MM.1S (cell line): ENCODE data around the gene UBE2D1.

Experiments used
- DNase-seq: peaks from one replicate; pipeline ENCODE4 v3.0.0-alpha.2; 2015
- H2AFZ ChIP-seq: fragments of 300-600 bp; sonication (generic); 2 replicates; pipeline ENCODE4 v1.6.0; 2016; ENCODE audit warnings: antibody characterized with exemption, low read length
- H3F3A ChIP-seq: fragments of 300-600 bp; sonication (generic); 2 replicates; pipeline ENCODE4 v1.6.1; 2016; ENCODE audit warnings: mild to moderate bottlenecking, antibody characterized with exemption, low read length, moderate library complexity, mixed read lengths; ENCODE audit not compliant: insufficient read depth
- H3K27ac ChIP-seq: fragments of 300-600 bp; sonication (generic); 2 replicates; pipeline ENCODE4 v1.5.1; 2016; ENCODE audit warnings: mild to moderate bottlenecking, low read length
- H3K27me3 ChIP-seq: fragments of 300-600 bp; sonication (generic); replicated peaks from 2 replicates; pipeline ENCODE4 v1.6.0; 2016; ENCODE audit warnings: low read length; ENCODE audit not compliant: insufficient read depth
- H3K36me3 ChIP-seq: fragments of 300-600 bp; sonication (generic); replicated peaks from 2 replicates; pipeline ENCODE4 v1.6.1; 2016; ENCODE audit warnings: mild to moderate bottlenecking, low read length, mixed read lengths; ENCODE audit not compliant: insufficient read depth
- H3K4me1 ChIP-seq: fragments of 300-600 bp; sonication (generic); 2 replicates; pipeline ENCODE4 v1.6.1; 2016; ENCODE audit warnings: low read length, mixed read lengths
- H3K4me2 ChIP-seq: fragments of 300-600 bp; sonication (generic); 2 replicates; pipeline ENCODE4 v1.6.0; 2016; ENCODE audit warnings: low read depth, low read length
- H3K4me3 ChIP-seq: fragments of 300-600 bp; sonication (generic); 2 replicates; pipeline ENCODE4 v1.5.1; 2016; ENCODE audit warnings: low read length, mixed read lengths
- H3K79me2 ChIP-seq: fragments of 300-600 bp; sonication (generic); 2 replicates; pipeline ENCODE4 v1.6.1; 2016; ENCODE audit warnings: mixed run types, low read length, mixed read lengths
- H3K9ac ChIP-seq: fragments of 300-600 bp; sonication (generic); 2 replicates; pipeline ENCODE4 v1.6.1; 2016; ENCODE audit warnings: low read length, mixed read lengths
- H3K9me2 ChIP-seq: fragments of 300-600 bp; sonication (generic); replicated peaks from 2 replicates; pipeline ENCODE4 v1.6.1; 2016; ENCODE audit warnings: mild to moderate bottlenecking, low read length, mixed read lengths; ENCODE audit not compliant: insufficient read depth
- H3K9me3 ChIP-seq: fragments of 300-600 bp; sonication (generic); replicated peaks from 2 replicates; pipeline ENCODE4 v1.6.1; 2016; ENCODE audit warnings: mild to moderate bottlenecking, low read length, mixed read lengths; ENCODE audit not compliant: insufficient read depth
- H4K20me1 ChIP-seq: fragments of 300-600 bp; sonication (generic); 2 replicates; pipeline ENCODE4 v1.6.1; 2016; ENCODE audit warnings: mild to moderate bottlenecking, low read length, moderate library complexity, mixed read lengths; ENCODE audit not compliant: insufficient read depth
- EZH2 ChIP-seq: fragments of 300-600 bp; sonication (generic); optimal IDR thresholded peaks from 2 replicates; pipeline ENCODE3; 2017; ENCODE audit warnings: low read depth, mild to moderate bottlenecking, antibody characterized with exemption, low read length, mixed read lengths
- EZH2phosphoT487 ChIP-seq: fragments of 300-600 bp; sonication (generic); IDR thresholded peaks from 2 replicates; pipeline ENCODE4 v1.6.1; 2018; ENCODE audit warnings: antibody characterized with exemption, low read length
- TF ChIP-seq, protein P1 (sequence below): fragments of 300-600 bp; sonication (generic); IDR thresholded peaks from 2 replicates; pipeline ENCODE4 v1.5.1; 2016; ENCODE audit warnings: antibody characterized with exemption, low read length, mixed read lengths

The UBE2D1 gene

DNA sequence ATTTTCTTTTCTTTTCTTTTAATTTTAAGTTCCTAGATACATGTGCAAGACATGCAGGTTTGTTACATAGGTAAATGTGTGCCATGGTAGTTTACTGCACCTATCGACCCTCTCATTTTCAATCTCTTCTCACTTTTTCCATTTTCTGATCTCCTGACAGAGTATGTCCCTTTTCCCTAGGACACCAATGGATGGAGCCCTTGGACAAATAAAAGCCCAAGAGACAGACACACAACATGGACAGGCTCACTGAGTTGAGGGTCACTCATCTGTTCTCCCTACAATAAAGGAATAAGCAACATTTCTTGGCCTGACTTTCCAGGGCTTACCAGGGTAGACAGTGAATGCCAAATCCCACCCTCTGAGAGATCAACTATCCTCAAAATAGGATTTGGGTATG, 15.2 kb upstream of the UBE2D1 start:
- H3K9me3 ChIP-seq = no peaks in the 10 kb centered on the region
- H3K36me3 ChIP-seq = no peaks in the 10 kb centered on the region
- H3K9me2 ChIP-seq = no peaks in the 10 kb centered on the region
- H3K79me2 ChIP-seq = no peaks in the 10 kb centered on the region
- no peaks in the 10 kb centered on the region for H3F3A ChIP-seq
- H2AFZ ChIP-seq = no peak overlapping the region
- H3K4me2 ChIP-seq = no peak overlapping the region
- peaks cover 7% of the 10 kb centered on the region; the same call in 1 of the 2 replicates for H3K4me1 ChIP-seq
- H3K27ac ChIP-seq = no peak overlapping the region
- TF ChIP-seq EZH2 (no peak), EZH2phosphoT487 (no peak)
- TF ChIP-seq, protein P1, sequence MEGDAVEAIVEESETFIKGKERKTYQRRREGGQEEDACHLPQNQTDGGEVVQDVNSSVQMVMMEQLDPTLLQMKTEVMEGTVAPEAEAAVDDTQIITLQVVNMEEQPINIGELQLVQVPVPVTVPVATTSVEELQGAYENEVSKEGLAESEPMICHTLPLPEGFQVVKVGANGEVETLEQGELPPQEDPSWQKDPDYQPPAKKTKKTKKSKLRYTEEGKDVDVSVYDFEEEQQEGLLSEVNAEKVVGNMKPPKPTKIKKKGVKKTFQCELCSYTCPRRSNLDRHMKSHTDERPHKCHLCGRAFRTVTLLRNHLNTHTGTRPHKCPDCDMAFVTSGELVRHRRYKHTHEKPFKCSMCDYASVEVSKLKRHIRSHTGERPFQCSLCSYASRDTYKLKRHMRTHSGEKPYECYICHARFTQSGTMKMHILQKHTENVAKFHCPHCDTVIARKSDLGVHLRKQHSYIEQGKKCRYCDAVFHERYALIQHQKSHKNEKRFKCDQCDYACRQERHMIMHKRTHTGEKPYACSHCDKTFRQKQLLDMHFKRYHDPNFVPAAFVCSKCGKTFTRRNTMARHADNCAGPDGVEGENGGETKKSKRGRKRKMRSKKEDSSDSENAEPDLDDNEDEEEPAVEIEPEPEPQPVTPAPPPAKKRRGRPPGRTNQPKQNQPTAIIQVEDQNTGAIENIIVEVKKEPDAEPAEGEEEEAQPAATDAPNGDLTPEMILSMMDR = no peak
- no peaks in the 10 kb centered on the region for H3K27me3 ChIP-seq
- no peaks in the 10 kb centered on the region for H4K20me1 ChIP-seq
- no peak overlapping the region for H3K4me3 ChIP-seq
- DNase-seq = no peak
- no peak overlapping the region for H3K9ac ChIP-seq

DNA sequence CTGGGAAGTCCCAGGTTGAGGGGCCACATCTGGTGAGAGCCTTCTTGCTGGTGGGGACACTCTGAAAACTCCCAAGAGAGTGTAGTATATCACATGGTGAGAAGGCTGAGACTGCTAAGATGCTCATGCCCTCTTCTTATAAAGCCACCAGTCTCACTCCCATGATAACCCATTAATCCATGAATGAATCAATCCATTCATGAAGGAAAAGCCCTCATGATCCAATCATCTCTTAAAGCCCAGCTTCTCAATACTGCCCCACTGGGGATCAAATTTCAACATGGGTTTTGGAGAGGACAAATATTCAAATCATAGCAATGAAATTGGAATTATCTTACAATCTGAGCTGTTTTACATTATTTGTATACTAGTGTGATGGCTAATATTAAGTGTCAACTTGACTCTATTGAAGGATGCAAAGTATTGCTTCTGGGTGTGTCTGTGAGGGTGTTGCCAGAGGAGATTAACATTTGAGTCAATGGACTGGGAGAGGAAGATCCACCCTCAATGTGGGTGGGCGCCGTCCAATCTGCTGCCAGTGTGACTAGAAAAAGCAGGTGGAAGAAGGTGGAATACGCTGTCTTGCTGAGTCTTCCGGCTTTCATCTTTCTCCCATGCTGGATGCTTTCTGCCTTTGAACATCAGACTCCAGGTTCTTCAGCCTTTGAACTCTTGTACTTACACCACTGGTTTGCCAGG, 14.3 kb upstream of the UBE2D1 start:
- no peaks in the 10 kb centered on the region for H4K20me1 ChIP-seq
- H3K4me3 ChIP-seq = no peak overlapping the region
- H3K9ac ChIP-seq = no peak overlapping the region
- no peak for DNase-seq
- H3K9me3 ChIP-seq = no peaks in the 10 kb centered on the region
- no peak for TF ChIP-seq EZH2phosphoT487
- H3K4me2 ChIP-seq = no peak overlapping the region
- H3K4me1 ChIP-seq = peaks cover 7% of the 10 kb centered on the region; the same call in 1 of the 2 replicates
- no peak overlapping the region for H3K27ac ChIP-seq
- H3K27me3 ChIP-seq = no peaks in the 10 kb centered on the region
- no peaks in the 10 kb centered on the region for H3K79me2 ChIP-seq
- H3K36me3 ChIP-seq = no peaks in the 10 kb centered on the region
- H3F3A ChIP-seq = no peaks in the 10 kb centered on the region
- H3K9me2 ChIP-seq = no peaks in the 10 kb centered on the region
- no peak overlapping the region for H2AFZ ChIP-seq

DNA sequence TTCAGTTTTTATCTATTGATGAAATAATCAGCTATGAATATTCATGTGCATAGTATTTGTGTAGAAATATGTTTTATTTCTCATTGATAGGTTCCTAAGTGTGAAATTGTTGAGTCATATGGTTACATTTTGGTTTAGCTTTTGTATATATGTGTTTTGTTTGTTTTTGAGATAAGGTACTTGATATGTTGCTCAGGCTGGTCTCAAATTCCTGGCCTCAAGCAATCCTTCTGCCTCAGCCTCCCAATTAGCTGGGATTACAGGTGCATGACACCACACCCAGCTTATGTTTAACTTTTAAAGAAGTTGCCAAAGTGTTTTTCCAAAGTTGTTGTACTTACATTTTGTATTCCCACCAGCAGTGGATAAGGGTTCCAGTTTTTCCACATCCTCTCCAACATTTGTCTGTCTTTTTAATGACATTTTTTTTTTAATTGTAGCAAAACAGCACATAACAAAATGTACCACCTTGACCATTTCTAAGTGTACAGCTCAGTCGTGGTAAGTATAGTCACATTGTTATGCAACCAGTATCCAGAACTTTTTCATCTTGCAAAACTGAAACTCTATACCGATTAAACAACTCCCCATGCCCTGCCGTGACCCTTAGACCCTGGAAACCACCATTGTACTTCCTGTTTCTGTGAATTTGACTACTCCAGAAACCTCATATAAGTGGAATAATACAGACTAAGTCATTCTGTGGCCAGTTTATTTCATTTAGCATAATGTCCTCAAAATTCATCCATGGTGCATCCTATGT, 12.6 kb upstream of the UBE2D1 start:
- no peak overlapping the region for H3K27ac ChIP-seq
- H3F3A ChIP-seq = no peaks in the 10 kb centered on the region
- no peaks in the 10 kb centered on the region for H3K27me3 ChIP-seq
- no peaks in the 10 kb centered on the region for H3K79me2 ChIP-seq
- no peak overlapping the region for H3K9ac ChIP-seq
- no peaks in the 10 kb centered on the region for H3K9me2 ChIP-seq
- peaks cover 7% of the 10 kb centered on the region; the same call in 1 of the 2 replicates for H3K4me1 ChIP-seq
- H2AFZ ChIP-seq = no peak overlapping the region
- H3K36me3 ChIP-seq = no peaks in the 10 kb centered on the region
- TF ChIP-seq EZH2 (no peak), EZH2phosphoT487 (no peak)
- TF ChIP-seq, protein P1 = no peak
- no peaks in the 10 kb centered on the region for H3K9me3 ChIP-seq
- H4K20me1 ChIP-seq = no peaks in the 10 kb centered on the region
- no peak overlapping the region for H3K4me2 ChIP-seq
- DNase-seq = peak; percentile 39
- no peak overlapping the region for H3K4me3 ChIP-seq

DNA sequence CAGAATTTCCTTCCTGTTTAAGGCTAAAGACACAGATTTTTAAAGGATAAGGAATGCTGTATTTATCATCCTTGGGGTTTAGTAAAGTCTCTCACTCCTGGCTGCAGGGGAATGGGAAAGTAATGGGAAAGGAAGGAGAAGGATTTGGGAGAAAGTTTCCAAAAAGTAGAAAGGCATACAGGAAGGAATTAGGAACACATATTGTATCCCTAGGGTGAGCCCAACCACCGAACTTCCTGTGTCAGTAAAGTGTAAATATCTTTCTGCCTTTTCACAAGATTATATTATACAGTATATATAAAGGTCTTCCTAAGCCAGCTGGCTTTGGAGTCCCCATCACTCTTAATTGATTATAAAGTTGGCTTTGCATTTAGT, 12.0 kb upstream of the UBE2D1 start:
- H3K4me2 ChIP-seq = no peak overlapping the region
- H3K9me2 ChIP-seq = no peaks in the 10 kb centered on the region
- no peaks in the 10 kb centered on the region for H3F3A ChIP-seq
- no peak overlapping the region for H3K9ac ChIP-seq
- TF ChIP-seq EZH2phosphoT487 (no peak), EZH2 (no peak)
- TF ChIP-seq, protein P1 = no peak
- peaks cover 7% of the 10 kb centered on the region; the same call in 1 of the 2 replicates for H3K4me1 ChIP-seq
- H3K9me3 ChIP-seq = no peaks in the 10 kb centered on the region
- no peaks in the 10 kb centered on the region for H3K36me3 ChIP-seq
- DNase-seq = no peak
- no peak overlapping the region for H2AFZ ChIP-seq
- H3K27ac ChIP-seq = no peak overlapping the region
- H3K27me3 ChIP-seq = no peaks in the 10 kb centered on the region
- H4K20me1 ChIP-seq = no peaks in the 10 kb centered on the region
- no peaks in the 10 kb centered on the region for H3K79me2 ChIP-seq
- no peak overlapping the region for H3K4me3 ChIP-seq
